ENCODE data around the gene ADAT2. TPM values are rescaled to one million over a fixed set of nuclear protein-coding genes. Genes with fewer than 3 reads are reported as not detected.

ADAT2 gene
- total and polyA plus RNA-seq, 2 of the 8 experiments (the other 6 are each of a cell fraction or from before 2014, with no cell fraction given), result 4.3 to 11.8 TPM

- TF ChIP-seq SAP30 (IDR thresholded peaks at IDR 0.05; ENCODE audit: insufficient read depth, insufficient replicate concordance, low read length), result no peak
Measured at GRCh38 chr6:143468026-143468425, 17.5 kb upstream of the ADAT2 start (continued).
